DND-41 (cell line): ENCODE data around the gene ZNF70.
A peak's percentile ranks its signal among the peaks of the same experiment; 100 is the strongest.

Experiments used
- ATAC-seq: fragments of 200-7000 bp; cut with Tn5 transposase; 3 replicates; pipeline ENCODE4 v1.9.1; 2021; ENCODE audit warnings: low read depth; ENCODE audit not compliant: insufficient read depth
- DNase-seq: peaks from one replicate; pipeline ENCODE4 v3.0.0-alpha.2; 2020
- H2AFZ ChIP-seq: 2 replicates; pipeline ENCODE4 v1.6.0; 2012; ENCODE audit warnings: low read depth, low read length
- H3K27ac ChIP-seq: 2 replicates; pipeline ENCODE4 v1.5.1; 2012; ENCODE audit warnings: low read length, inconsistent platforms
- H3K27me3 ChIP-seq: fragments of 200-600 bp; sonication (generic); 2 replicates; pipeline ENCODE4 v1.6.0; 2012; ENCODE audit warnings: low read length, mild to moderate bottlenecking, inconsistent platforms; ENCODE audit not compliant: insufficient read depth, poor library complexity
- H3K36me3 ChIP-seq: 2 replicates; pipeline ENCODE4 v1.5.1; 2012; ENCODE audit warnings: low read length, inconsistent platforms; ENCODE audit not compliant: insufficient read depth
- H3K4me1 ChIP-seq: 2 replicates; pipeline ENCODE4 v1.5.1; 2012; ENCODE audit warnings: mild to moderate bottlenecking, low read length; ENCODE audit not compliant: insufficient read depth
- H3K4me2 ChIP-seq: 2 replicates; pipeline ENCODE4 v1.6.0; 2012; ENCODE audit warnings: mild to moderate bottlenecking, moderate library complexity, low read length, inconsistent platforms; ENCODE audit not compliant: insufficient read depth
- H3K4me3 ChIP-seq, 2 experiments: fragments of 200-600 bp in 1 of 2; shearing (Covaris generic) in 1 of 2; 2 replicates each; pipeline ENCODE4 v1.5.1; 2012 to 2016; ENCODE audit warnings: inconsistent platforms in 2 of 2, low read length in 2 of 2, mild to moderate bottlenecking in 2 of 2, low read depth in 1 of 2, moderate library complexity in 1 of 2
- H3K79me2 ChIP-seq: 2 replicates; pipeline ENCODE4 v1.6.0; 2012; ENCODE audit warnings: low read length, inconsistent platforms; ENCODE audit not compliant: insufficient read depth
- H3K9ac ChIP-seq: 2 replicates; pipeline ENCODE4 v1.6.0; 2012; ENCODE audit warnings: low read depth, mild to moderate bottlenecking, inconsistent platforms, low read length, moderate library complexity
- H3K9me3 ChIP-seq: 2 replicates; pipeline ENCODE4 v1.5.1; 2012; ENCODE audit warnings: low read length, moderate library complexity, mild to moderate bottlenecking, inconsistent platforms; ENCODE audit not compliant: insufficient read depth, severe bottlenecking
- H4K20me1 ChIP-seq: 2 replicates; pipeline ENCODE4 v1.6.0; 2012; ENCODE audit warnings: low read length; ENCODE audit not compliant: insufficient read depth
- EZH2 ChIP-seq: IDR thresholded peaks from 3 replicates; pipeline ENCODE4 v1.6.1; 2012; ENCODE audit warnings: borderline replicate concordance, low read depth, mild to moderate bottlenecking, moderate library complexity, low read length, inconsistent platforms; ENCODE audit not compliant: severe bottlenecking
- TF ChIP-seq, protein P1 (sequence below): IDR thresholded peaks from 2 replicates; pipeline ENCODE4 v1.5.1; 2012; ENCODE audit warnings: borderline replicate concordance, low read length, moderate library complexity, mild to moderate bottlenecking; ENCODE audit not compliant: poor library complexity, severe bottlenecking; ENCODE audit errors: extremely low read depth

Gene ZNF70

DNA sequence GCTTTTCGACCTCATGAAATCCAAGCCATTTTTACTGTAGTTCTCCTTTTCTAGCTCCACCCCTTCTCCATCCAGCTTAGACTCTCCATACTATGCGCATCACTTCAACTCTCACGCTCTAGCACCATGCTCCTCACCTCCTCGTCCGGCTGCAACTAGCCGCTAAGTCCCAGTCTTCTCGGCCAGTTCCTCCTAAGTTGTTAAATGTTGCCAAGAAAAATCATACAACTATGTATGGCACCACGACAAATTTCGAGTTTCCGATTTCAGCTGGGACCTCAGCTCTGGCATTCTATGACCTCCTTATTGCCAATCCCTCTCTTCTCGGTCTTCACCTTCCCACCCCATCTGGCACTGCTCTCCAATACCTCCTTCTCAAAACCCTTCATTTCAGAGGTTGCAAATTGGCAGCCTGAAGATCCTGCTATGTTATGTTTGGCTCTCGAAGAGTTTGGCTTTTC is 1.0 kb downstream of the ZNF70 start:
- H3K4me2 ChIP-seq, result peak overlapping the region; percentile 99

DNA sequence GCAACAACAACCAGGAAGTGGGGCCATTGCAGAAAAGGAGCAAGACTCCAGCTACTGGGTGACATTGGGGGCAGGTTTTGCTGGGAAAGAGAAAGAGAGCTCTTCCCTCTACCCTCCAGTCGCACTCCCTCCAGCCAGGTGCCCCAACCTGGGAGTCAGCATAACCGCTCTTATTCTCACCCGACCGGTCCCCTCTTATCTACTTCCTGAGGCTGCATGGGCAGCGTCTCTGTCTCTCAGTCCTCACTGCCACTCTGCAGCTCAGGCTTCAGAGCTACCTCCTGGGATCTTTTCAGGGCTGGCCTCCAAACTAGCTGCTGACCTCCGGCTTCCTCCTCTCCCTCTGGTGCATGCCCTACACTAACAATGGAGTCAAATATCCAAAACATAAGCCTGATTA is 5.1 kb downstream of the ZNF70 start:
- Histone ChIP-seq H3K9me3 (no peaks in the 10 kb centered on the region), H3K27ac (no peak overlapping the region), H3K4me3 (no peak overlapping the region), H3K36me3 (peaks cover 35% of the 10 kb centered on the region), H4K20me1 (peaks cover 3% of the 10 kb centered on the region; the same call in 1 of the 2 replicates), H2AFZ (no peak overlapping the region), H3K79me2 (peaks cover 15% of the 10 kb centered on the region), H3K9ac (no peak overlapping the region), H3K4me2 (no peak overlapping the region), H3K27me3 (no peaks in the 10 kb centered on the region), H3K4me1 (peaks cover 13% of the 10 kb centered on the region)
- no peak for TF ChIP-seq EZH2
- TF ChIP-seq, protein P1, sequence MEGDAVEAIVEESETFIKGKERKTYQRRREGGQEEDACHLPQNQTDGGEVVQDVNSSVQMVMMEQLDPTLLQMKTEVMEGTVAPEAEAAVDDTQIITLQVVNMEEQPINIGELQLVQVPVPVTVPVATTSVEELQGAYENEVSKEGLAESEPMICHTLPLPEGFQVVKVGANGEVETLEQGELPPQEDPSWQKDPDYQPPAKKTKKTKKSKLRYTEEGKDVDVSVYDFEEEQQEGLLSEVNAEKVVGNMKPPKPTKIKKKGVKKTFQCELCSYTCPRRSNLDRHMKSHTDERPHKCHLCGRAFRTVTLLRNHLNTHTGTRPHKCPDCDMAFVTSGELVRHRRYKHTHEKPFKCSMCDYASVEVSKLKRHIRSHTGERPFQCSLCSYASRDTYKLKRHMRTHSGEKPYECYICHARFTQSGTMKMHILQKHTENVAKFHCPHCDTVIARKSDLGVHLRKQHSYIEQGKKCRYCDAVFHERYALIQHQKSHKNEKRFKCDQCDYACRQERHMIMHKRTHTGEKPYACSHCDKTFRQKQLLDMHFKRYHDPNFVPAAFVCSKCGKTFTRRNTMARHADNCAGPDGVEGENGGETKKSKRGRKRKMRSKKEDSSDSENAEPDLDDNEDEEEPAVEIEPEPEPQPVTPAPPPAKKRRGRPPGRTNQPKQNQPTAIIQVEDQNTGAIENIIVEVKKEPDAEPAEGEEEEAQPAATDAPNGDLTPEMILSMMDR, result no peak
- ATAC-seq (no peak), DNase-seq (no peak)

More for the DNA sequence above, 1.0 kb downstream of the ZNF70 start:
- H3K27ac ChIP-seq, result peak overlapping the region; percentile 61; the same call in 1 of the 2 replicates
- H4K20me1 ChIP-seq, result no peaks in the 10 kb centered on the region
- H3K27me3 ChIP-seq, result no peaks in the 10 kb centered on the region
- peak overlapping the region; percentile 88 for H3K9ac ChIP-seq
- ATAC-seq (no peak), DNase-seq (no peak)
- peak overlapping the region; percentile 74 to 93; a peak in 3 of 4 replicates for H3K4me3 ChIP-seq
- no peaks in the 10 kb centered on the region for H3K9me3 ChIP-seq
- H3K79me2 ChIP-seq, result peaks cover 15% of the 10 kb centered on the region
- peaks cover 4% of the 10 kb centered on the region for H3K36me3 ChIP-seq
- peaks cover 21% of the 10 kb centered on the region for H3K4me1 ChIP-seq
- no peak for TF ChIP-seq EZH2
- TF ChIP-seq, protein P1, result no peak
- peak overlapping the region; percentile 80; the same call in 1 of the 2 replicates for H2AFZ ChIP-seq

DNA sequence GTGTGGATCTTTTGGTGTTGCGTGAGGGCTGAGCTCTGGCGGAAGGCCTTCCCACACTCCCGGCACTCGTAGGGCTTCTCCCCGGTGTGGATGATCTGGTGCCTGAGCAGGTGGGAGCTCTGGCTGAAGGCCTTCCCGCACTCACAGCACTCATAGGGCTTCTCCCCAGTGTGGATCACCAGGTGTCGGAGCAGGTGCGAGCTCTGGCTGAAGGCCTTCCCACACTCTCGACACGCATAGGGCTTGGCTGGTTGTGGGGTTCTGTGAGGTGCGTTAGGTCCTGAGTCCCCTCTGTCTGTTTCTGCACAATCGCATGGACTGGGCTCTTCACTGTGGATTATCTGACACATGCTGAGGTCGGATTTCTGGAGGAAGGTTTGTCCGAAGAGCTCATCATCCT is 6.4 kb downstream of the ZNF70 start:
- Histone ChIP-seq H3K4me2 (no peak overlapping the region), H4K20me1 (peaks cover 3% of the 10 kb centered on the region; the same call in 1 of the 2 replicates), H3K4me3 (no peak overlapping the region), H2AFZ (no peak overlapping the region), H3K9me3 (no peaks in the 10 kb centered on the region), H3K36me3 (peaks cover 35% of the 10 kb centered on the region), H3K27ac (no peak overlapping the region), H3K4me1 (peaks cover 1% of the 10 kb centered on the region), H3K27me3 (no peaks in the 10 kb centered on the region), H3K79me2 (peaks cover 4% of the 10 kb centered on the region), H3K9ac (no peak overlapping the region)
- TF ChIP-seq, protein P1, result no peak
- no peak for TF ChIP-seq EZH2
- DNase-seq (no peak), ATAC-seq (no peak)
